ENCODE data around the gene RBM14. TPM values are rescaled to one million over a fixed set of nuclear protein-coding genes. Genes with fewer than 3 reads are reported as not detected.
A peak's percentile ranks its signal among the peaks of the same experiment; 100 is the strongest.
"Not testable (repeated sequence)": the region's sequence is repeated elsewhere in the genome, so short reads cannot be mapped to it uniquely, and the experiment has no call there.

Gene RBM14
- total RNA-seq, 1 donor from 2014 or later: 39.2 TPM

DNA sequence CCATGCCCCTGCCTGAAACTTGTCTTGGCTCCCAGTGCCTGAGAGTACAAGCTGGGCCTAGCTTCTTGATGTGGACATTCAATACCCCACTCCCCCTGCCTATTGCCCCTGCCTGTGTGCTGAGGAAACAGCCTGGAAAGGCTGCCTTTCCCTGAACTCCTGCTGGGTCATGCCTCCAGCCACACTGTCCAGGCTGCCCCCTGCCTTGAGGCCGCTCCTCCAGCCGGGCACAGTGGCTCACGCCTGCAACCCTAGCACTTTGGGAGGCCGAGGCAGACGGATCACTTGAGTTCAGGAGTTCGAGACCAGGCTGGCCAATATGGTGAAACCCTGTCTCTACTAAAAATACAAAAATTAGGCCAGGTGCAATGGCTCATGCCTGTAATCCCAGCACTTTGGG is 13.4 kb upstream of the RBM14 start:
- TF ChIP-seq, protein P1, sequence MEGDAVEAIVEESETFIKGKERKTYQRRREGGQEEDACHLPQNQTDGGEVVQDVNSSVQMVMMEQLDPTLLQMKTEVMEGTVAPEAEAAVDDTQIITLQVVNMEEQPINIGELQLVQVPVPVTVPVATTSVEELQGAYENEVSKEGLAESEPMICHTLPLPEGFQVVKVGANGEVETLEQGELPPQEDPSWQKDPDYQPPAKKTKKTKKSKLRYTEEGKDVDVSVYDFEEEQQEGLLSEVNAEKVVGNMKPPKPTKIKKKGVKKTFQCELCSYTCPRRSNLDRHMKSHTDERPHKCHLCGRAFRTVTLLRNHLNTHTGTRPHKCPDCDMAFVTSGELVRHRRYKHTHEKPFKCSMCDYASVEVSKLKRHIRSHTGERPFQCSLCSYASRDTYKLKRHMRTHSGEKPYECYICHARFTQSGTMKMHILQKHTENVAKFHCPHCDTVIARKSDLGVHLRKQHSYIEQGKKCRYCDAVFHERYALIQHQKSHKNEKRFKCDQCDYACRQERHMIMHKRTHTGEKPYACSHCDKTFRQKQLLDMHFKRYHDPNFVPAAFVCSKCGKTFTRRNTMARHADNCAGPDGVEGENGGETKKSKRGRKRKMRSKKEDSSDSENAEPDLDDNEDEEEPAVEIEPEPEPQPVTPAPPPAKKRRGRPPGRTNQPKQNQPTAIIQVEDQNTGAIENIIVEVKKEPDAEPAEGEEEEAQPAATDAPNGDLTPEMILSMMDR (IDR thresholded peaks at IDR 0.05): no peak
- peaks cover 5 to 20% of the 10 kb centered on the region in 2 donors for H3K36me3 ChIP-seq
- intact Hi-C loops (cut with DNase I): loop anchor here (2.0 kb wide), 1 partner anchor 14 kb away; the partner anchor contains the start of gene RBM14

DNA sequence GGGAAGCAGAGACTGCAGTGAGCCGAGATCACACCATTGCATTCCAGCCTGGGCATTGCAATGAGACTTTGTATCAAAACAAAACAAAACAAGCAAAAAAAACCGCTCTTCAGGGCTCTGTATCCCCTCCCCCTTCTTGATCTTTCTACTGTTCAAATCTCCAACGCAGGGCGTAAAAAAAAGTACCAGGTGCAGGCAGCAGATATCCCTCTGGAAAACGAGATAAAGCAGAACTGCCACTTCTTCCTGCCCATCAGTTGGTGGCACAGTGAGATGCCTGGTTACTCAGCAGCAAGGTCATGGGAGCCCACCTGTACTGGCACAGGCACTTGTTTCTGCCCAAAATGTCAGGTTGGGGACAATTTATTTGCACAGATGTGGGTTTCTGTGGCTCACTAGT is 12.3 kb upstream of the RBM14 start:
- Histone ChIP-seq H3K27ac (no peak overlapping the region), H3K4me1 (peaks cover 3 to 41% of the 10 kb centered on the region in 2 donors), H3K4me3 (no peak overlapping the region), H3K27me3 (no peaks in the 10 kb centered on the region), H3K36me3 (peaks cover 2 to 20% of the 10 kb centered on the region in 2 donors), H3K9me3 (no peaks in the 10 kb centered on the region)
- intact Hi-C loops (cut with DNase I): no loop called here
- TF ChIP-seq, protein P1 (IDR thresholded peaks at IDR 0.05): no peak
- DNase-seq (ENCODE audit: low spot score in 2 of 2): no peak

More for the DNA sequence above, 13.4 kb upstream of the RBM14 start:
- peaks cover 3 to 36% of the 10 kb centered on the region in 2 donors for H3K4me1 ChIP-seq
- no peak overlapping the region for H3K4me3 ChIP-seq
- no peak for DNase-seq (ENCODE audit: low spot score in 2 of 2)
- no peaks in the 10 kb centered on the region for H3K9me3 ChIP-seq
- no peaks in the 10 kb centered on the region for H3K27me3 ChIP-seq
- peak overlapping the region; percentile 56 to 71 for H3K27ac ChIP-seq

DNA sequence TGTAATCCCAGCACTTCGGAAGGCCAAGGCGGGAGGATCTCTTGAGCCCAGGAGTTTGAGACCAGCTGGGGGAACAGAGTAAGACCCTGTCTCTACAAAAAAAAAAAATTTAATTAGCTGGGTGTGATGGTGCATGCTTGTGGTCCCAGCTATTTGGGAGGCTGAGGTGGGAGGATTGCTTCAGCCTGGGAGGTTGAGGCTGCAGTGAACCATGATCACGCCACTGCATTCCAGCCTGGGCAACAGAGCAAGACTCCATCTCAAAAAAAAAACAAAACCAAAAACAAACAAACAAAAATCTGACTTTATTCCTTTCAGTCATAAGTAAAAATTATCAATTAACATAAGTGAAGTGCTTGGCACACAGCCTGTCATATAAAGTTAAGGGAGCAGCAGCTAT is 9.8 kb upstream of the RBM14 start:
- not testable (repeated sequence) for H3K9me3 ChIP-seq

DNA sequence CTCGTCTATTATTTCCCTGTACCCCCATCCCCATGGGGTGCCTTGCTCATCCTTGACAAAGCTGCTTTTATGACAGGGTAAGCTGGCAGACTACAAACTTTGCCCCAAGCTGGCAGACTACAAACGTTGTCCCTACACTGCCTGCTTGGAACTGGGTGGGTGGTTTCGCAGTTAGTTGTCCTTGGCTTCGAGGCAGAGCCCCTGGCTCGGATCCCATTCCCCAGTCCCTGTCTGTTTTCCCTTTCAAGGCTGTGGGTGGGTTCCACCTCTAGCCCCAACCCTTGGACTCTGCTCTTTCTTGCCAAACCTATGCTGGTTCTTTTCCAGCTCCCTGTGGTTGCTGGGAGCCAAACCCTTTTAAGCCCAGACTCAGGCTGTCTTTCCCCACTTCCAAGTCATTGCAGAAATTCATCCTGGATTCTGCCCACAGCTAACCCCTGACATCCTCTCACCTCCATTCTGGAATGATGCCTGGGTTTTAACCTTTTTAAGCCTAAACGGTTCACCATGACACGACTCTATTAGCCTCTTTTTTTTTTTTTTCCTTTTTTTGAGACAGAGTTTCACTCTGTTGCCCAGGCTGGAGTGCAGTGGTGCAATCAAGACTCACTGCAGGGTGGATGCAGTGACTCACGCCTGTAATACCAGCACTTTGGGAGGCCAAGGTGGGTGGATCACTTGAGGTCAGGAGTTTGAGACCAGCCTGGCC is 9.2 kb upstream of the RBM14 start:
- Histone ChIP-seq H3K27me3 (no peaks in the 10 kb centered on the region), H3K4me1 (peaks cover 3 to 31% of the 10 kb centered on the region in 2 donors), H3K4me3 (peak overlapping the region in 1 of 2 donors; percentile 10), H3K36me3 (peaks cover 0 to 8% of the 10 kb centered on the region in 2 donors), H3K9me3 (no peaks in the 10 kb centered on the region), H3K27ac (peak overlapping the region; percentile 79 to 83)
- TF ChIP-seq, protein P1 (IDR thresholded peaks at IDR 0.05): no peak
- DNase-seq (ENCODE audit: low spot score in 2 of 2): peak in 1 of 2 donors; percentile 89
- intact Hi-C loops (cut with DNase I): no loop called here

More for the DNA sequence above, 9.8 kb upstream of the RBM14 start:
- peaks cover 3 to 37% of the 10 kb centered on the region in 2 donors for H3K4me1 ChIP-seq
- H3K4me3 ChIP-seq; intact Hi-C loops (cut with DNase I); DNase-seq (ENCODE audit: low spot score in 2 of 2); H3K36me3 ChIP-seq; H3K27me3 ChIP-seq: not testable (repeated sequence)
- H3K27ac ChIP-seq: peak overlapping the region; percentile 79 to 83

DNA sequence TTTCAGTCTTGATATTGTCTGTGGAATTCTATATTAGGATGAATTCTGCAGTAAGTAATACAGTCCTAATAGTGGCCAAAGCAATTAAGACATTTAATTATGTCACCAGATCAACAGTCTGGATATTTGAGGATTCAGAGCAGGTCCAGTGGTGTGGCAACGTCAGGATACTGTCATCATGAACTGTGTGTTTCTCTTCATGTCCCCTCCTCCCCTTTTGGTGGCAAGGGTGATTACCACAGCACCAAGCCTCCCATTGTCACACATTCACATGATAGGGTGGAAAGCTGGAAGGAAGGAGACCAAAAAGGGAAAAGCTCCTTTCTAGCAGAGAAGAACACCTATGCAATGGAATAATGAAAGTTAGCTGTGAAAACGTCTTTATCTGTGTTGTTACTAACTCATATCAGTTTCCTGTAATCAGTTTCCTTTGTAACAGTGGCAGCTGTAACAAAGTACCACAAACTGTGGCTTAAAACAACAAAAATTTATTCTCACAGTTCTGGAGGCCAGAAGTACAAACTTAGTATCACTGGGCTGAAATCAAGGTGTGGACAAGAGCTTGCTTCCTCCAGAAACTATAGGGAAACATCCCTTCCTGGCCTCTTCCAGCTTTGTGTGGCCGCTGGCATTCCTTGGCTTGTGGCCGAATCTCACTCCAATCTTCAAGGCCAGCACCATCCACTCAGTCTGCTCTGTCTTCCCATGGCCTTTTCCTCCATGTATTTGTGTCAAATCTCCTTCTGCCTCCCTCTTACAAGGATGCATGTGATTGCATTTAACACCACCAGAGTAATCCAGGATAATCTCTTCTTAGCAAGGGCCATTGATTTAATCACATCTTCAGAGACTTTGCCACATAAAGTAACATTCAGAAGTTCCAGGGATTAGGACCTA is 6.5 kb upstream of the RBM14 start:
- H3K36me3 ChIP-seq: peaks cover 0 to 8% of the 10 kb centered on the region in 2 donors
- intact Hi-C loops (cut with DNase I): no loop called here
- no peaks in the 10 kb centered on the region for H3K9me3 ChIP-seq
- no peaks in the 10 kb centered on the region for H3K27me3 ChIP-seq
- H3K27ac ChIP-seq: no peak overlapping the region
- DNase-seq (ENCODE audit: low spot score in 2 of 2): no peak
- H3K4me1 ChIP-seq: peaks cover 0 to 18% of the 10 kb centered on the region in 2 donors
- H3K4me3 ChIP-seq: no peak overlapping the region
- TF ChIP-seq, protein P1 (IDR thresholded peaks at IDR 0.05): no peak

DNA sequence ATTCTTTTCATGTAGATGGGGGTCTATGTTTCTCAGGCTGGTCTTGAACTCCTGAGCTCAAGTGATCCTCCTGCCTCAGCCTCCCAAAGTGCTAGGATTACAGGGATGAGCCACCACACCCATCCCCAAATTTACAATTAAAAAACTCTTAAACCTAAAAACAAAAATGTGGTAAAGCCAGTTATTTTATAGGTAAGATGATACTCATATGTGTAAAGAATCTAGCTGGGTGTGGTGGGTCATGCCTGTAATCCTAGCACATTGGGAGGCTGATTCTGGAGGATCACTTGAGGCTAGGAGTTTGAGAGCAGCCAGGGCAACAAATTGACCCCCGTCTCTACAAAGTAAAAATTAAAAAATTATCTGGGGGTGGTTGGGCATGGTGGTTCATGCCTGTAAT is 4.0 kb upstream of the RBM14 start:
- Histone ChIP-seq H3K27ac (no peak overlapping the region), H3K4me1 (peaks cover 0 to 10% of the 10 kb centered on the region in 2 donors), H3K27me3 (no peaks in the 10 kb centered on the region), H3K9me3 (no peaks in the 10 kb centered on the region), H3K4me3 (no peak overlapping the region), H3K36me3 (no peaks in the 10 kb centered on the region)
- no peak for DNase-seq (ENCODE audit: low spot score in 2 of 2)
- intact Hi-C loops (cut with DNase I): no loop called here
- TF ChIP-seq, protein P1 (IDR thresholded peaks at IDR 0.05): no peak

Measured in ascending aorta (tissue), 2 donors.